Ramos (cell line): ENCODE results near the gene TMEM80.

Source experiments
- in situ Hi-C: fragments of 300-500 bp; cut with MboI; formaldehyde crosslinking; loops from one replicate; pipeline ENCODE4 v1.14.3; 2022; ENCODE audit warnings: low sequenced_read_pairs; ENCODE audit not compliant: unreplicated experiment

The TMEM80 gene

GRCh38 chr11:719214-720016 is 23.8 kb downstream of the TMEM80 start:
- in situ Hi-C loops, result loop anchor here (5.0 kb wide), 1 partner anchor 167 kb away; no protein-coding TSS in a partner anchor

GRCh38 chr11:720017-720641 is 24.5 kb downstream of the TMEM80 start:
- in situ Hi-C loops, result no loop called here

- in situ Hi-C loops, result no loop called here
Observed at GRCh38 chr11:720642-721246, 25.1 kb downstream of the TMEM80 start.

- in situ Hi-C loops, result no loop called here
Observed at GRCh38 chr11:721247-721740, 25.7 kb downstream of the TMEM80 start.

GRCh38 chr11:721741-722345 is 26.2 kb downstream of the TMEM80 start:
- in situ Hi-C loops, result no loop called here

GRCh38 chr11:722346-722811 is 26.8 kb downstream of the TMEM80 start:
- in situ Hi-C loops, result no loop called here

GRCh38 chr11:723120-723883 is 27.7 kb downstream of the TMEM80 start:
- in situ Hi-C loops, result no loop called here

- in situ Hi-C loops, result no loop called here
Observed at GRCh38 chr11:724049-724777, 28.6 kb downstream of the TMEM80 start.

- in situ Hi-C loops, result no loop called here
Observed at GRCh38 chr11:724778-725386, 29.3 kb downstream of the TMEM80 start.

GRCh38 chr11:725624-726202 is 30.1 kb downstream of the TMEM80 start:
- in situ Hi-C loops, result no loop called here

- in situ Hi-C loops, result no loop called here
Observed at GRCh38 chr11:726278-727220, 30.9 kb downstream of the TMEM80 start.

GRCh38 chr11:727281-727701 is 31.7 kb downstream of the TMEM80 start:
- in situ Hi-C loops, result no loop called here

- in situ Hi-C loops, result no loop called here
Observed at GRCh38 chr11:727859-728748, 32.5 kb downstream of the TMEM80 start.

GRCh38 chr11:728901-729491 is 33.4 kb downstream of the TMEM80 start:
- in situ Hi-C loops, result no loop called here

GRCh38 chr11:729492-730074 is 34.0 kb downstream of the TMEM80 start:
- in situ Hi-C loops, result no loop called here

- in situ Hi-C loops, result no loop called here
Observed at GRCh38 chr11:733072-733471, 37.5 kb downstream of the TMEM80 start.
